ENCODE results near the gene ZFP64. TPM values are rescaled to one million over a fixed set of nuclear protein-coding genes. Genes with fewer than 3 reads are reported as not detected.

The ZFP64 gene
- total RNA-seq, 2 experiments from 2014 or later = 10.0 to 11.8 TPM

GRCh38 chr20:52219441-52219840 is 27.9 kb upstream of the ZFP64 start:
- DNase-seq = no peak
- Mint-ChIP-seq H3K9me3 (peaks cover 14% of the 10 kb centered on the region), H3K27ac (no peak overlapping the region), H3K4me3 (no peak overlapping the region), H3K4me1 (no peaks in the 10 kb centered on the region), H3K36me3 (ENCODE audit: low read depth) (peaks cover 3% of the 10 kb centered on the region), H3K27me3 (peaks cover 8% of the 10 kb centered on the region)
- CTCF ChIA-PET = interaction anchor here (0.6 kb wide), 2 partner anchors 9 to 79 kb away, joined by 3 read pairs; no protein-coding TSS in a partner anchor
- POLR2A ChIA-PET = no interaction called here

- Mint-ChIP-seq H3K9me3 (peaks cover 14% of the 10 kb centered on the region), H3K4me3 (no peak overlapping the region), H3K27me3 (peaks cover 8% of the 10 kb centered on the region), H3K27ac (no peak overlapping the region), H3K4me1 (no peaks in the 10 kb centered on the region), H3K36me3 (ENCODE audit: low read depth) (peaks cover 3% of the 10 kb centered on the region)
- ChIA-PET POLR2A (no interaction called here), CTCF (no interaction called here)
- no peak for DNase-seq
Measured at GRCh38 chr20:52217689-52218395, 26.3 kb upstream of the ZFP64 start.

GRCh38 chr20:52213995-52214394 is 22.4 kb upstream of the ZFP64 start:
- POLR2A ChIA-PET = no interaction called here
- Mint-ChIP-seq H3K9me3 (peaks cover 4% of the 10 kb centered on the region), H3K4me3 (no peak overlapping the region), H3K4me1 (no peaks in the 10 kb centered on the region), H3K27me3 (peaks cover 8% of the 10 kb centered on the region), H3K27ac (no peak overlapping the region), H3K36me3 (ENCODE audit: low read depth) (no peaks in the 10 kb centered on the region)
- DNase-seq = no peak
- CTCF ChIA-PET = no interaction called here

GRCh38 chr20:52212943-52213342 is 21.4 kb upstream of the ZFP64 start:
- no peak for DNase-seq
- ChIA-PET CTCF (no interaction called here), POLR2A (no interaction called here)
- Mint-ChIP-seq H3K4me3 (no peak overlapping the region), H3K9me3 (no peaks in the 10 kb centered on the region), H3K27ac (no peak overlapping the region), H3K27me3 (peaks cover 11% of the 10 kb centered on the region), H3K4me1 (no peaks in the 10 kb centered on the region), H3K36me3 (ENCODE audit: low read depth) (no peaks in the 10 kb centered on the region)

GRCh38 chr20:52210037-52210990 is 18.7 kb upstream of the ZFP64 start:
- POLR2A ChIA-PET = no interaction called here
- H3K36me3 Mint-ChIP-seq (ENCODE audit: low read depth) = no peaks in the 10 kb centered on the region
- CTCF ChIA-PET = interaction anchor here (0.6 kb wide), 2 partner anchors 9 to 231 kb away, joined by 3 to 4 read pairs; no protein-coding TSS in a partner anchor
- peaks cover 5% of the 10 kb centered on the region for H3K27me3 Mint-ChIP-seq
- no peaks in the 10 kb centered on the region for H3K9me3 Mint-ChIP-seq
- H3K4me3 Mint-ChIP-seq = no peak overlapping the region
- H3K4me1 Mint-ChIP-seq = no peaks in the 10 kb centered on the region
- no peak for DNase-seq
- H3K27ac Mint-ChIP-seq = no peak overlapping the region

- Mint-ChIP-seq H3K36me3 (ENCODE audit: low read depth) (no peaks in the 10 kb centered on the region), H3K9me3 (no peaks in the 10 kb centered on the region), H3K4me3 (no peak overlapping the region), H3K4me1 (no peaks in the 10 kb centered on the region), H3K27me3 (peaks cover 4% of the 10 kb centered on the region), H3K27ac (no peak overlapping the region)
- ChIA-PET CTCF (no interaction called here), POLR2A (no interaction called here)
- DNase-seq = no peak
Measured at GRCh38 chr20:52209154-52209571, 17.6 kb upstream of the ZFP64 start.

GRCh38 chr20:52207020-52207810 is 15.6 kb upstream of the ZFP64 start:
- Mint-ChIP-seq H3K27ac (no peak overlapping the region), H3K4me1 (no peaks in the 10 kb centered on the region), H3K9me3 (no peaks in the 10 kb centered on the region), H3K36me3 (ENCODE audit: low read depth) (no peaks in the 10 kb centered on the region), H3K4me3 (no peak overlapping the region), H3K27me3 (peaks cover 4% of the 10 kb centered on the region)
- POLR2A ChIA-PET = no interaction called here
- CTCF ChIA-PET = no interaction called here
- DNase-seq = no peak

- no peak for DNase-seq
- ChIA-PET CTCF (no interaction called here), POLR2A (no interaction called here)
- H3K4me3 Mint-ChIP-seq = no peak overlapping the region
- no peak overlapping the region for H3K27ac Mint-ChIP-seq
- H3K27me3 Mint-ChIP-seq = peaks cover 4% of the 10 kb centered on the region
- H3K36me3 Mint-ChIP-seq (ENCODE audit: low read depth) = no peaks in the 10 kb centered on the region
- H3K9me3 Mint-ChIP-seq = no peaks in the 10 kb centered on the region
- H3K4me1 Mint-ChIP-seq = no peaks in the 10 kb centered on the region
Measured at GRCh38 chr20:52204136-52204535, 12.6 kb upstream of the ZFP64 start.

GRCh38 chr20:52201395-52201794 is 9.8 kb upstream of the ZFP64 start:
- Mint-ChIP-seq H3K9me3 (no peaks in the 10 kb centered on the region), H3K4me3 (no peak overlapping the region), H3K36me3 (ENCODE audit: low read depth) (no peaks in the 10 kb centered on the region), H3K27ac (no peak overlapping the region), H3K4me1 (no peaks in the 10 kb centered on the region), H3K27me3 (no peaks in the 10 kb centered on the region)
- POLR2A ChIA-PET = no interaction called here
- DNase-seq = no peak
- CTCF ChIA-PET = interaction anchor here (0.9 kb wide), 1 partner anchor 10 kb away, joined by 3 read pairs; the partner anchor contains the start of gene ZFP64

GRCh38 chr20:52200870-52201269 is 9.3 kb upstream of the ZFP64 start:
- no peak overlapping the region for H3K27ac Mint-ChIP-seq
- ChIA-PET POLR2A (no interaction called here), CTCF (interaction anchor here (0.9 kb wide), 1 partner anchor 9 kb away, joined by 3 read pairs; the partner anchor contains the start of gene ZFP64)

GRCh38 chr20:52196845-52197244 is 5.3 kb upstream of the ZFP64 start:
- CTCF ChIA-PET = no interaction called here
- no peaks in the 10 kb centered on the region for H3K27me3 Mint-ChIP-seq
- H3K4me1 Mint-ChIP-seq = peaks cover 11% of the 10 kb centered on the region
- no peaks in the 10 kb centered on the region for H3K36me3 Mint-ChIP-seq (ENCODE audit: low read depth)
- H3K4me3 Mint-ChIP-seq = no peak overlapping the region
- no peaks in the 10 kb centered on the region for H3K9me3 Mint-ChIP-seq
- no peak for DNase-seq
- no peak overlapping the region for H3K27ac Mint-ChIP-seq
- POLR2A ChIA-PET = no interaction called here

More at GRCh38 chr20:52200870-52201269, 9.3 kb upstream of the ZFP64 start:
- no peaks in the 10 kb centered on the region for H3K4me1 Mint-ChIP-seq
- H3K36me3 Mint-ChIP-seq (ENCODE audit: low read depth) = no peaks in the 10 kb centered on the region
- H3K4me3 Mint-ChIP-seq = no peak overlapping the region
- DNase-seq = no peak
- no peaks in the 10 kb centered on the region for H3K27me3 Mint-ChIP-seq
- no peaks in the 10 kb centered on the region for H3K9me3 Mint-ChIP-seq

- H3K27me3 Mint-ChIP-seq = no peaks in the 10 kb centered on the region
- CTCF ChIA-PET = no interaction called here
- H3K4me1 Mint-ChIP-seq = peaks cover 23% of the 10 kb centered on the region
- H3K36me3 Mint-ChIP-seq (ENCODE audit: low read depth) = no peaks in the 10 kb centered on the region
- POLR2A ChIA-PET = no interaction called here
- no peak for DNase-seq
- no peak overlapping the region for H3K4me3 Mint-ChIP-seq
- H3K9me3 Mint-ChIP-seq = no peaks in the 10 kb centered on the region
- no peak overlapping the region for H3K27ac Mint-ChIP-seq
Measured at GRCh38 chr20:52193886-52194545, 2.4 kb upstream of the ZFP64 start.
